Muscle of leg (tissue), 11 donors: ENCODE results near the gene CHRNE. TPM values are rescaled to one million over a fixed set of nuclear protein-coding genes. Genes with fewer than 3 reads are reported as not detected.
"Not testable (repeated sequence)": the region's sequence is repeated elsewhere in the genome, so short reads cannot be mapped to it uniquely, and the experiment has no call there.

Experiments used
- DNase-seq: peaks from one replicate; pipeline ENCODE4 v3.0.0; 2013
- H3K27ac ChIP-seq: one replicate; pipeline ENCODE4 v1.5.1; 2013; ENCODE audit warnings: mild to moderate bottlenecking, low read length, control low read depth
- H3K27me3 ChIP-seq: one replicate; pipeline ENCODE4 v1.6.1; 2013; ENCODE audit warnings: low read length; ENCODE audit not compliant: control insufficient read depth, insufficient read depth
- H3K36me3 ChIP-seq: one replicate; pipeline ENCODE4 v1.6.1; 2013; ENCODE audit warnings: low read length; ENCODE audit not compliant: control insufficient read depth, insufficient read depth
- H3K4me1 ChIP-seq: one replicate; pipeline ENCODE4 v1.6.1; 2013; ENCODE audit warnings: low read length; ENCODE audit not compliant: control insufficient read depth, insufficient read depth
- H3K4me3 ChIP-seq: one replicate; pipeline ENCODE4 v1.5.1; 2013; ENCODE audit warnings: low read length, control low read depth
- H3K9me3 ChIP-seq: replicated peaks from 2 replicates; pipeline ENCODE4 v1.6.1; 2013; ENCODE audit warnings: low read depth, low read length; ENCODE audit not compliant: control insufficient read depth
- WGBS: methylation state at CpG from one replicate; pipeline ENCODE4 v1.1.5; 2013; ENCODE audit warnings: missing lambda C conversion rate; ENCODE audit not compliant: insufficient coverage; 5-methylcytosine and 5-hydroxymethylcytosine counted together
- polyA plus RNA-seq, 8 donors: library from polyadenylated mRNA; unstranded; fragments of 120-200 nt; gene quantifications; one replicate each; pipeline versions ENCODE4 v1.2.1 to v1.2.3, GENCODE V29; 2013; ENCODE audit warnings: inconsistent platforms in 1 of 8, low replicate concordance in 1 of 8; ENCODE audit not compliant: insufficient read length in 8 of 8, insufficient read depth in 1 of 8
- total RNA-seq: library from RNA; stranded (reverse); fragments of 120-200 nt; gene quantifications from one replicate; pipeline ENCODE4 v1.2.4, GENCODE V29; 2013

CHRNE gene
- total and polyA plus RNA-seq, 9 donors = 0.53 to 2.5 (median 1.4) TPM

GRCh38 chr17:4931963-4932362 lies 29.1 kb upstream of the CHRNE start, which contains the start of gene GP1BA:
Gene GP1BA, plus strand, starts transcription at chr17:4932277. Its CDS starts 328 bp downstream, at chr17:4932605.
- Histone ChIP-seq H3K27ac (no peak within 1 kb of the TSS), H3K4me3 (no peak within 1 kb of the TSS), H3K9me3 (no peaks in the 10 kb centered on the region), H3K27me3 (no peaks in the 10 kb centered on the region), H3K36me3 (peaks cover 14% of the 10 kb centered on the region), H3K4me1 (peaks cover 8% of the 10 kb centered on the region)
- no peak for DNase-seq
- WGBS = 88% methylated on average over 5 of the region's 14 CpGs

GRCh38 chr17:4928881-4929280 lies 26.0 kb upstream of the CHRNE start:
- Histone ChIP-seq H3K4me1 (peaks cover under 1% of the 10 kb centered on the region), H3K9me3 (no peaks in the 10 kb centered on the region), H3K27me3 (no peaks in the 10 kb centered on the region), H3K4me3 (no peak overlapping the region), H3K27ac (no peak overlapping the region), H3K36me3 (no peaks in the 10 kb centered on the region)
- WGBS = 96% methylated on average over 12 of the region's 18 CpGs
- no peak for DNase-seq

GRCh38 chr17:4926577-4927335 lies 23.9 kb upstream of the CHRNE start:
- not testable (repeated sequence) for H3K4me1 ChIP-seq, H3K36me3 ChIP-seq, H3K4me3 ChIP-seq, H3K27me3 ChIP-seq, DNase-seq, H3K9me3 ChIP-seq, H3K27ac ChIP-seq
- WGBS = 85% methylated on average over 20 of the region's 24 CpGs

GRCh38 chr17:4921320-4921719 lies 18.4 kb upstream of the CHRNE start:
- H3K27me3 ChIP-seq = no peaks in the 10 kb centered on the region
- WGBS = no CpG with 5 or more reads among the region's 4 CpGs
- DNase-seq = no peak
- no peak overlapping the region for H3K27ac ChIP-seq
- no peaks in the 10 kb centered on the region for H3K36me3 ChIP-seq
- H3K4me1 ChIP-seq = no peaks in the 10 kb centered on the region
- no peaks in the 10 kb centered on the region for H3K9me3 ChIP-seq
- H3K4me3 ChIP-seq = no peak overlapping the region

GRCh38 chr17:4920351-4921048 lies 17.6 kb upstream of the CHRNE start:
- Histone ChIP-seq H3K4me1 (no peaks in the 10 kb centered on the region), H3K9me3 (no peaks in the 10 kb centered on the region), H3K27me3 (no peaks in the 10 kb centered on the region), H3K4me3 (no peak overlapping the region), H3K36me3 (no peaks in the 10 kb centered on the region), H3K27ac (no peak overlapping the region)
- 89% methylated on average over 4 of the region's 10 CpGs for WGBS
- no peak for DNase-seq

GRCh38 chr17:4919511-4920047 lies 16.7 kb upstream of the CHRNE start:
- H3K4me1 ChIP-seq = no peaks in the 10 kb centered on the region
- no peaks in the 10 kb centered on the region for H3K9me3 ChIP-seq
- H3K27ac ChIP-seq = no peak overlapping the region
- 66% methylated on average over 5 of the region's 8 CpGs for WGBS
- no peaks in the 10 kb centered on the region for H3K27me3 ChIP-seq
- no peaks in the 10 kb centered on the region for H3K36me3 ChIP-seq
- no peak overlapping the region for H3K4me3 ChIP-seq
- DNase-seq = no peak

GRCh38 chr17:4914551-4914950 lies 11.7 kb upstream of the CHRNE start:
- not testable (repeated sequence) for H3K27me3 ChIP-seq, H3K4me1 ChIP-seq, H3K36me3 ChIP-seq, DNase-seq, H3K9me3 ChIP-seq, H3K4me3 ChIP-seq, H3K27ac ChIP-seq
- WGBS = 100% methylated on average over 2 of the region's 4 CpGs

- H3K27me3 ChIP-seq = no peaks in the 10 kb centered on the region
- no peak overlapping the region for H3K27ac ChIP-seq
- DNase-seq = peak; percentile 16
- no peaks in the 10 kb centered on the region for H3K9me3 ChIP-seq
- H3K36me3 ChIP-seq = no peaks in the 10 kb centered on the region
- H3K4me3 ChIP-seq = no peak overlapping the region
- peaks cover 7% of the 10 kb centered on the region for H3K4me1 ChIP-seq
- WGBS = no CpG with 5 or more reads among the region's 1 CpG
These were observed 11.1 kb upstream of the CHRNE start for GRCh38 chr17:4913994-4914393.

- H3K36me3 ChIP-seq = no peaks in the 10 kb centered on the region
- H3K27me3 ChIP-seq = no peaks in the 10 kb centered on the region
- H3K27ac ChIP-seq = peak overlapping the region; percentile 87
- WGBS = 54% methylated on average over 8 of the region's 20 CpGs
- peak; percentile 97 for DNase-seq
- H3K4me3 ChIP-seq = no peak overlapping the region
- H3K9me3 ChIP-seq = no peaks in the 10 kb centered on the region
- H3K4me1 ChIP-seq = peaks cover 18% of the 10 kb centered on the region
These were observed 6.0 kb upstream of the CHRNE start for GRCh38 chr17:4908711-4909496.

- Histone ChIP-seq H3K4me3 (no peak overlapping the region), H3K9me3 (no peaks in the 10 kb centered on the region), H3K4me1 (peaks cover 23% of the 10 kb centered on the region), H3K27ac (peak overlapping the region; percentile 87), H3K36me3 (no peaks in the 10 kb centered on the region), H3K27me3 (no peaks in the 10 kb centered on the region)
- 17% methylated on average over 10 of the region's 10 CpGs for WGBS
- peak; percentile 56 for DNase-seq
These were observed 5.4 kb upstream of the CHRNE start for GRCh38 chr17:4908301-4908700.
